ENCODE measurements around the gene SRXN1. TPM values are rescaled to one million over a fixed set of nuclear protein-coding genes. Genes with fewer than 3 reads are reported as not detected.

SRXN1 gene
- total RNA-seq, 2 experiments from 2014 or later, result 1.2 to 1.4 TPM

DNA sequence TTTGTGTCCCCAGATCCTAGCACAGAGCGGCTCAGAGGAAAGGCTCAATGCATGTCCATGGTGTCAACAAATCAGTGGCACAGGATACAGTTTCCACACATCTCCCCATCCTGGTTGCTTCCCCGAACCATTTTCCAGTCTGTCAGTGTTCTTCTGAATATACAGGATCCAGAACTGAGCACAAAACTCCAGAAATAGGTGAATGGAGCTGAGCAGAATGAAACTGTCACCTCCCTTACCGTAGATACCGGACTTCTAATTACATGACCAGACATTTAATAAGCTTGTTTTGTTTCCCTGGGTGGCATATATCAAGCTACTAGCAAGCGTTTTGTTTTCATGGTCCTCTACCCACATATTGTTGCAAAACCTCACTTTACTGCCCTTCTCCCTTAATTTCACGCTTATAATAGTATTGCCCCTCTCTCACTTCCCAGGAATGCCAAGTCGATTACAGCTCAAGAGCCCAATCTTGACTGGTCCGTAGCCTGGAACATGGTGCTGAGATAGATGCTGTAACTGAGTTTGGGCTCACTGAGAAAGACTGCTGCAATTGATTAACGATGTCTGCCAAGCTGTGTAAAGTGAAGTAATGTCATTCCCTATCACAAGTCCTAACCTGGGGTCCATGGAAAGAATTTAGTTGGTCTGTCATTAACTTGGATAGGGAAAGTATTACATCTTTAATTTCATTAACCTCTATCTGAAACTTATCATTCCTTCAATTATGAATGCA, 34.6 kb upstream of the SRXN1 start:
- no peaks in the 10 kb centered on the region for H3K9me3 Mint-ChIP-seq
- ATAC-seq (ENCODE audit: poor library complexity) (no peak), DNase-seq (no peak)
- intact Hi-C loops (cut with DNase I, micrococcal nuclease), result no loop called here
- no peak for TF ChIP-seq CTCF (IDR thresholded peaks at IDR 0.05)
- H3K36me3 Mint-ChIP-seq (ENCODE audit: low read depth), result no peaks in the 10 kb centered on the region
- peaks cover 1 to 2% of the 10 kb centered on the region in 2 experiments for H3K27me3 ChIP-seq (ENCODE audit: control insufficient read depth in 1 of 2, insufficient read depth in 2 of 2, low read length in 2 of 2)
- no peak overlapping the region for H3K27ac ChIP-seq (ENCODE audit: low read depth in 1 of 2, low read length in 2 of 2)
- CTCF ChIA-PET, result no interaction called here
- no peaks in the 10 kb centered on the region for H3K36me3 ChIP-seq (ENCODE audit: insufficient read depth, low read length)
- H3K27me3 Mint-ChIP-seq, result peaks cover 47% of the 10 kb centered on the region
- no peaks in the 10 kb centered on the region for H3K4me1 ChIP-seq (ENCODE audit: insufficient read depth, low read length)
- H3K4me1 Mint-ChIP-seq (ENCODE audit: low read depth), result no peaks in the 10 kb centered on the region
- H3K9me3 ChIP-seq (ENCODE audit: control insufficient read depth in 1 of 2, insufficient read depth in 1 of 2, low read length in 2 of 2), result peaks cover 0 to 16% of the 10 kb centered on the region in 2 experiments
- POLR2A ChIA-PET, result no interaction called here
- H3K27ac Mint-ChIP-seq, result no peak overlapping the region
- H3K4me3 Mint-ChIP-seq, result no peak overlapping the region
- H3K4me3 ChIP-seq (ENCODE audit: low read length), result no peak overlapping the region

DNA sequence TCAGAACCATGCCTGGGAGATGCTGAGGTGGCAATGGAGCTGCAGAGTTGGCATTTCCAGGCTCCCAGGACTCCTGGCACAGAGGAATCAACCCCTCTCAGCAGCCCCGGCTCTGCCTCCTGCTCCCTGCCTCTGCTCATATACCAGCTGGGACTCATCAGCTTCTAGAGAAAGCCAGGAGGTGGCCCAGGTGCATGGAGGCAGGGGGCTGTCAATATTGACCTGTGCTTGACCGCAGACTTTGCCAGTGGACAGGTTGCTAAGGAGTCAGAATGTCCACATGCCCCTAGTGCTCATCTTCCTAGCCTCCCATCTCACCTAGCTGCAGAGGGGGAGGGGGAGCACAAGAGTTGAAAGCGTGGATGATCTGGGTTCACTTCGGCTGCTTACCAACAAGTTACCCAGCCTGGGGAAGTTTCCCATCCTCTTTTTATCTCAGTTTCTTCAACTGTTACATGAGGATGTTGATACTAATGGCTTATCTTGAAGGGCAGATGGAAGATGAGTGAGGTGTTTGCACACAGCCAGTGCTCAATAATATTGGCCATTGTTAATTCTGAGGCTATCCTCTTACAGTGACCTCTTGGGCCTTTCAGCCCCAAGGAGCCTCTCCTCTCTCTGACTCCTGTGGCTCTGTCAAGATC, 31.8 kb upstream of the SRXN1 start:
- no peaks in the 10 kb centered on the region for H3K36me3 ChIP-seq (ENCODE audit: insufficient read depth, low read length)
- H3K27ac ChIP-seq (ENCODE audit: low read depth in 1 of 2, low read length in 2 of 2), result no peak overlapping the region
- peaks cover 13 to 14% of the 10 kb centered on the region in 2 experiments for H3K27me3 ChIP-seq (ENCODE audit: control insufficient read depth in 1 of 2, insufficient read depth in 2 of 2, low read length in 2 of 2)
- H3K36me3 Mint-ChIP-seq (ENCODE audit: low read depth), result no peaks in the 10 kb centered on the region
- no peaks in the 10 kb centered on the region for H3K4me1 ChIP-seq (ENCODE audit: insufficient read depth, low read length)
- no peak overlapping the region for H3K4me3 ChIP-seq (ENCODE audit: low read length)
- ChIA-PET POLR2A (no interaction called here), CTCF (no interaction called here)
- peaks cover 57% of the 10 kb centered on the region for H3K27me3 Mint-ChIP-seq
- no peak overlapping the region for H3K4me3 Mint-ChIP-seq
- peaks cover 0 to 16% of the 10 kb centered on the region in 2 experiments for H3K9me3 ChIP-seq (ENCODE audit: control insufficient read depth in 1 of 2, insufficient read depth in 1 of 2, low read length in 2 of 2)
- ATAC-seq (ENCODE audit: poor library complexity), result no peak
- no peak for DNase-seq
- intact Hi-C loops (cut with DNase I, micrococcal nuclease), result no loop called here
- TF ChIP-seq CTCF (IDR thresholded peaks at IDR 0.05), result no peak
- no peak overlapping the region for H3K27ac Mint-ChIP-seq
- H3K4me1 Mint-ChIP-seq (ENCODE audit: low read depth), result no peaks in the 10 kb centered on the region
- no peaks in the 10 kb centered on the region for H3K9me3 Mint-ChIP-seq

DNA sequence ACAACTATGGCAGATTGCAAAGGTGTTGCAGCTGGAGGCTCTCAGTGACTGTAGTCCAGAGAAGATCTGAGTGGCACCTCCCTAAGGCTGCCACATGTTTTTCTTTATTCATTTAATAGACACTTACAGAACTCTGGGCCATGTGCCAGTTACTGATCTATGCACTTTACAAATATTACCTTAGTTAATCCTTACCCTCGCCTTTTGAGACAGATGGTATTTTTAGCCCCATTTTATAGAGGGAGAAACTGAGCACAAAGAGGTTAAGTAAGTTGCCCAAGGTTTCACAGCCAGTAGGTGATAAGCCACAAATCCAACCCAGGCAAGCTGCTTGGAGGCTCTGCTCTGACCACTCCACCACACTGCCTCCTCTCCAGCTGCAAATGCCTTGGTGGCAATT, 29.1 kb upstream of the SRXN1 start:
- H3K27ac ChIP-seq (ENCODE audit: low read depth in 1 of 2, low read length in 2 of 2), result no peak overlapping the region
- no peak overlapping the region for H3K4me3 ChIP-seq (ENCODE audit: low read length)
- TF ChIP-seq CTCF (IDR thresholded peaks at IDR 0.05), result no peak
- ChIA-PET CTCF (no interaction called here), POLR2A (no interaction called here)
- intact Hi-C loops (cut with DNase I, micrococcal nuclease), result no loop called here
- Mint-ChIP-seq H3K27ac (no peak overlapping the region), H3K4me3 (no peak overlapping the region), H3K9me3 (no peaks in the 10 kb centered on the region), H3K36me3 (ENCODE audit: low read depth) (no peaks in the 10 kb centered on the region), H3K4me1 (ENCODE audit: low read depth) (no peaks in the 10 kb centered on the region), H3K27me3 (peaks cover 59% of the 10 kb centered on the region)
- no peak for DNase-seq
- peaks cover 0 to 6% of the 10 kb centered on the region in 2 experiments for H3K9me3 ChIP-seq (ENCODE audit: control insufficient read depth in 1 of 2, insufficient read depth in 1 of 2, low read length in 2 of 2)
- no peak for ATAC-seq (ENCODE audit: poor library complexity)
- H3K4me1 ChIP-seq (ENCODE audit: insufficient read depth, low read length), result no peaks in the 10 kb centered on the region
- peaks cover 35 to 40% of the 10 kb centered on the region in 2 experiments for H3K27me3 ChIP-seq (ENCODE audit: control insufficient read depth in 1 of 2, insufficient read depth in 2 of 2, low read length in 2 of 2)
- H3K36me3 ChIP-seq (ENCODE audit: insufficient read depth, low read length), result no peaks in the 10 kb centered on the region

Data from CD4-positive, alpha-beta T cell (primary cell).